GM18870 (cell line): ENCODE data around the gene NBEA.

Source experiments
- ATAC-seq: cut with Tn5 transposase; IDR thresholded peaks from one replicate; pipeline ENCODE4 v1.9.1; 2021; ENCODE audit warnings: moderate library complexity; ENCODE audit not compliant: unreplicated experiment

The NBEA gene

DNA sequence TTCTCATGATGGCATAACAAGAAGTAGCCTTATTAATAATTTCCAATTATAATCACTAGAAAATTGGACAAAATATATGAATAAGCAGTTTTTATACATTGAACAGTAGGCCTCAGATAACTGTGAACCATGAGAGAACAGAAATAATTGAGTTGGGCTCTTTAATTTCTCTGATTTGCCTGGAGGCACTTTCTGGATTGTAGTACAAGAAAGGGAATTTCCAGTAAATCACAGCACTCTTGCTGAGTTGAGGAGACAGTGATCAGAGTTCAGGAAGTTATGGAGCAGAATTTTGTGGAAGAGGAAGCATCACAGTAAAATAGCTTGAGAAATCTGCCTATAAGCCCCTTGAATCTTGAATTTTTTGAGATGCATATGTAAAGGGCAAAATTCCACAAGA lies 318.2 kb downstream of the NBEA start:
- no peak for ATAC-seq

DNA sequence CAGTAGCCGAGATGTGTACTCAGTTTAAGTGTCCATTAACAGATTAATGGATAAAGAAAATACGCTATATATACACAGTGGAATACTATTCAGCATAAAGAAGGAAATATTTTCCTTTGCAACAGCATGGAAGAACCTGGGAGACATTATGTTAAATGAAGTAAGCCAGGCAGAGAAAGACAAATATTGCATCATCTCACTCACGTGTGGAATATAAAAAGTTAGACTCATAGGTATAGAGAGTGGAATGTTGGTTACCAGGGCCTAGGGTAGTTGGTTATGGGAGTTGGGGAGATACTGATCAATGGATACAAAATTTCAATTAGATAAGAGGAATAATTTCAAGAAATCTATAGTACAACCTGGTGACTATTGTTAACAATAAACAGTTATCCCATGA lies 324.3 kb downstream of the NBEA start:
- no peak for ATAC-seq

DNA sequence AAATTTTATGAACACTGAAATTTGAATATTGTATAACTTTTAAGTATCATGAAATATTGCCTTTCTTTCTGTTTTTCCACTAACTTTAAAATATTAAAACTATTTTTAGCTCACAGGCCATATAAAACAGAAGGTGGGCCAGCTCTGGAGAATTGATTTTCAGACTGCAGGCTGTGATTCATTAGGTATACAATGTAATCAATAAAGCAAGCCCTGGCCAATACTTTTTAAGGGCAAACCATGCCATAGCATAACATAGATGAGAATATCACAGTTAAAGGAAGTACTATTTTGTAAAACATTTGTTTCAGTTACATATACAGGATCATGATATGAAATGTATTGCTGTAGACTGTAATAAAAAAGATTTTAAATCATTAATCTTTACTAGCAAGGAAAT lies 336.8 kb downstream of the NBEA start:
- ATAC-seq = no peak

DNA sequence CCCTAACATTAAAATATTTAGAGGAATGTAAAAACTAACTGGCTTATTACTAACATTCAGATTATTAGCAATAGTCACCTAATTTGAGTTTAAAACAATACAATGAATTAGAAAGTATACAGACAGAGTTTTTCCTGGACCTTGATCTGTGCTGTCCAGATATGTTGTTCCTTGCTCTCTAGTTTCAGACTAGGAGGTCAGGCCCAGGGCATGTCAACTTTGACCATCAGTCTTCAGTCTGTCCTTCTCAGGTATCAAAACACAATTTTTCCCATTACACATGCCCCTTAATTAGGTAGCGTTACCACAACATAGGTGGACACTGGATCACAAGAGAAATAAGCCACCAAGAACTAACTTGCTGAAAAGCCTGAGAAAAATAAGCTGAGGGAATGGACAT lies 337.4 kb downstream of the NBEA start:
- ATAC-seq = no peak

DNA sequence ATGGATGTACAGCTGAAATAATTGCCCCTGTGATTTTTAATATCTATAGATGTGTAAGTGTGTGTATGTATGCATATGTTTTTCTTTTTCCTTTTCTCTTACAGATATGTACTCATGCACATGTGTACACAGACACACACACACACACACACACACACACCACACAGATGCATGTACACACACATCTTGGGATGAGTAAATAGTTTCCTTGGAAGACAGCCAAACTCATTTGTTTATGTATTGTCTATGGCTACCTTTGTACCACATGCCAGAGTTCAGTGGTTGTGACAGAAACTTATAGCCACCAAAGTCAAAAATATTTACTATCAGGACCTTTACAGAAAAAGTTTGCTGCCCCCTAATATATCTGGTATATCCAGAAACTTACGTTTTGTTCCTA lies 341.8 kb downstream of the NBEA start:
- ATAC-seq = no peak

DNA sequence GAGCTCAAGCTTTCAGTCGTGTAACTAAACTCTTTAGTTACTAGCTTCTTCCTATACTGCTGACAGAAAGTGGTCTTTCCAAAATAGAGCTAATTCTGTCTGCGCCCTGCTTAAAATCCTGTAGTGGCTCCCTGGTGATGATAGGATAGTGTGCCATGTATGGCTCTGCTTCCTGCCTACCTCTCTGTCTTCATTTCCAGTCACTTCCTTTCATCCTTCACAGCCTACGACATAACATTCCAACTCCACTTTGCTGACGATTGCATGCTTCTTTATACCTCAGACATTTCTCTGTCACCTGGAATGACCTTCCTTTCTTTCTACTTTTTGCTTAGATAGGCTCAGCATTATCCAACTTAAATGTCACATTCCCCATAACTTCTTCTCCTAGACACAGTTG lies 343.6 kb downstream of the NBEA start:
- no peak for ATAC-seq

DNA sequence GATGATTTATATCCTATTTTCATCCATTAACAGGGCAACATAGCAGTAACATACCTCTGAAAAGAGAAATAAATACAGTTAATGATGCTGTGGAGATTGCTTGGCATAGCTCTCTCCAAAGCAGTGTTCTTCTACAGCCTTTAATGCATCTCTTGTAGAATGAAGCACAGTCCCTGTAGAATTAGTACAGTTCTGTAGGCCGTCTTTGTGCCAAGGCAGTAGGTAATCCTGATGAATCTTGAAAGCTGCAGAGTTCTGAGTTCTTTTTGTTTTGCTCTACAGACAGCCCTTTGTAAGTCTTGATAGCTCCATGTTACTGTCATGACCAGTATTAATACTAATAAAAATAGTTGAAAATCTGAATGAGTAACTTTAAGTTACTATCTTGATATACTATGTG lies 350.3 kb downstream of the NBEA start:
- ATAC-seq = no peak

DNA sequence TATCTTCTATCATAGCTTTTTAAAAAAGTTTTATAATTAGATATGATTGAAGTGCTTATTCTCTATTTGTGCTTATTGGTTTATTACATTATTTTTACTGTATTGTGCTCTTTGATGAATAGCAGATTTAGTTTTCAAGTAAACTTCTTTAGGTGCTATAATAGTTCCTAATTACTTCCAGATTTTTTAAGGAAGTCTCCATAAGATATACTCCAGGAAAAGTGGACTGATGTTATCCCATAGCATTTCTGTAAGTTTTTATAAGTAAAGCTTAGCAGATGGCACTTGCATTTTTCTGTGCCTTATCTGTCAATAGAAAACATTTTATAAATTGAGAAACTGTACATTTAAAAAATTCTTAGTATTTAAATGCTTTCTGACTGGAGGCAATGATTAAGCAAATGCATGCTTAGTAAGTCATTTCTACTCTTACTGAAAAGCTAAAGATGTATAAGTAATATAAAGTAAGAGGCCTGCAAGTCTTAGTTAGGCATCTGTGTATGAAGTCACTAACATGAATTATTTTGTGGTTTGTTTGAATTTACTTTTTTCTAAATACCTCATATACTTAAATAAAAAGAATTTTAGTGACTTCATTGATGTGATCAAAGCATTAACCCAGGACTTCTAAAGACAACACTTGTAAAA lies 351.6 kb downstream of the NBEA start:
- ATAC-seq = no peak

DNA sequence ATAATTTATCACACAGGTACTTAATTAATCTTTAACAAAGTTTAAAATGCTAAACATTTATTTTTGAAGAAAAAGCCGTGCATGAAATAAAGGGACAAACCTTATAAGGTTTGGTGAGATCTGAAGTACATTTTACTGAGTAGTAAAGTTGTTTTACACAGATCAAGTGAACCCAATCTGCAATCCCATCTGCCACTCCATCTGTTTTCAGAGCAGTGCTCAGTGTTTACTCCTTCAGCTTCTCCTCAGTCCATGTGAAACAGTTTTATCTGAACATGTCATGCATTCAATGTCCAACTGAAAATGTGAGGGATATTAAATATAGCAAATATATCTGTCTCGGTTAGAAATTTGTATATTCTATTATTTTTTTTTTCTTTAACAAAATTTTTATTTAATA lies 367.6 kb downstream of the NBEA start:
- no peak for ATAC-seq

DNA sequence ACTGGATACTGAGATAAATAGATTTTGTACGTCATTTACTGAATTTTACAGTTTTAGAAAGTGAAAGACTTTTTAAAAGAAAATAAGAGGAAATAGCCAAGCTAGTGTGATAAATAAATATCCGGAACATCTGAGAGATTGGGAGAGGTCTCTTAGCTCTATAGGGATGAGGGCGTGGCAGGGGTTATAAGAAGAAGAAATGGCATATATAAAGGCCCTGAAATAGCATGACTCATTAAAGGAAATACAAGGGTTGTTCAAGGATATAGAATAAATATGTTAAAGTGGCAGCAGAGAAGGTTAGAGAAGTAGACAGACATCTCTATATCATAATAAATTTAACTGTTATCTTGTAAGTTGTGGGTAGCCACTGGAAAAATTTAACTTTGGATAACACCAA lies 390.1 kb downstream of the NBEA start:
- no peak for ATAC-seq

DNA sequence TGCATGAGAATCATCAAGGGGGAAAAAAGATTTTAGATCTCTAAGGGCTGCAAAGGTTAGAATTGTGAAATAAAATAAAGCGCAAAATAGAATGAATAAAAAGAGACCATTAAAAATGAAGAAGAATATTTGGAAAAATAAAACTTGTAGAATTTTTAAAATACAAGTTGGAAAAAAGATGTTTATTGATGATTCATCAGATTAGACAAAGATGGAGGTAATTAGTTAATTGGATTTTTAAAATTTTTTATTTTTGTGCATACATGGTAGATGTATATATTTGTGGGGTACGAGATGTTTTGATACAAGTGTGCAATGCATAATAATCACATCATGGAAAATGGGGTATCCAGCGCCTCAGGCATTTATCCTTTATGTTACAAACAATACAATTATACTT lies 391.1 kb downstream of the NBEA start:
- ATAC-seq = no peak

DNA sequence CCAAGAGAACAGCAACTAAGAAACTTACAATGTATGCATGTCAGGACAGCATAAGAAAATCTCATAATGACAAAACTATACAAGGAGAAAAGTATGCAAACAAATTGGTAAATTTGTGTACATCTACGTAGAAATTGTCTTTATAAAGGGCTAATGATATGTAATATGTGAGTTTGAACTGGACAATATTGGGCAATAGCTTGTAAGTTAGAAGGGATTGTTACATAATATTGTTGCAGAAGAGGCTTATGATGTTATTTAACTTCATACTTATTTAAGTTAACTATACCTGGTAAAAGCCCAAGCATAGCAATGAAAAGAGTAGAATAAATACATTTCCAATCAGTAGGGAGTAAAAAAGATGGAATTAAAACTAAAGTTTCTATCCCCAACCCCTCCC lies 400.4 kb downstream of the NBEA start:
- no peak for ATAC-seq

DNA sequence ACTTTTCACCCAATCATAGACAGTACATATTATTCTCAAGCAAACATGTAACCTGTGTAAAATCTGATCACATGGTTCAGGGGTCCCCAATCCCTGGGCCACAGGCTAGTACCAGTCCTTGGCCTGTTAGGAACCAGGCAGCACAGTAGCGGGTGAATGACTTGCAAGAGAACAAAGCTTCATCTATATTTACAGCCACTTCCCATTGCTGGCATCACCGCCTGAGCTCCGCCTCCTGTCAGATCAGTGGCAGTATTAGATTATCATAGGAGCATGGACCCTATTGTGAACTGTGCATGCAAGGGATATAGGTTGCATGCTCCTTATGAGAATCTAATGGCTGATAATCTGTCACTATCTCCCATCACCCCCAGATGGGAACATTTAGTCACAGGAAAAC lies 401.3 kb downstream of the NBEA start:
- ATAC-seq = no peak

DNA sequence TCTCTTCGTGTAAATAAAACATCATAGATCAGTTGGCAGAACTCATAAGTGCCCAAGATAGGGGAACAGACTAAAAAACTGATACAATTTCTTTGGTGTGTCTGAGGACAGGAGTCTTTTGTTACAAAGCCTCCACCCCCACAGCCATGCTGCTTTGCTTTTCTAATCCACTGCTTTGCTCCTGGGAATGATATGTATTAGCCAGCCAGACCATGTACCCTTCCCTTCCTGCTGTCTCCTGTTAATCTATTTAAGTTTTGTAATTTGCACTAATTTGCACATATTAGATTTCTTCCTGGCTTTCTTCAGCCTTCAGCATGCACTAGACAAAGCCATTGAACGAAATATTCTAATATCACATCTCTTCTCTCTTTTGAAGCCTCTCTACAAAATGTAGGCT lies 403.9 kb downstream of the NBEA start:
- ATAC-seq = no peak

DNA sequence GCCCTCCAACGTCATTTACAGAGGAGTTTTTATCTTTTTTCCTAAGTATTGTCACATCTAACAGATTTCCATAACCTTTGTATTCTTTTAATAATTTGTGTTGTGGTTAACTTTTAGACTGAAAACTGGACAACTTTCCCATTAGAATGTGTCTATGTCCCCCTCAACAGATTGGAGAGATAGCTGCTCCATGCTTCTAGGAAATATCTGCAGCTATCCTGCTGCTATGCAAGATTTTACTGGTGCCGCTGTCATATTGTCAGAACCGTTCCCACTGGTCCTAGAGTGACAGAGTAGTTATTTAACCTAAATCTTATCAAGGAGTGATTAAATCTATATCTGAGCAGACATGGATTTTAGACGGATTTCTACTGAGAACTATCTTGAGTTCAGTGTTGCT lies 404.4 kb downstream of the NBEA start:
- no peak for ATAC-seq

DNA sequence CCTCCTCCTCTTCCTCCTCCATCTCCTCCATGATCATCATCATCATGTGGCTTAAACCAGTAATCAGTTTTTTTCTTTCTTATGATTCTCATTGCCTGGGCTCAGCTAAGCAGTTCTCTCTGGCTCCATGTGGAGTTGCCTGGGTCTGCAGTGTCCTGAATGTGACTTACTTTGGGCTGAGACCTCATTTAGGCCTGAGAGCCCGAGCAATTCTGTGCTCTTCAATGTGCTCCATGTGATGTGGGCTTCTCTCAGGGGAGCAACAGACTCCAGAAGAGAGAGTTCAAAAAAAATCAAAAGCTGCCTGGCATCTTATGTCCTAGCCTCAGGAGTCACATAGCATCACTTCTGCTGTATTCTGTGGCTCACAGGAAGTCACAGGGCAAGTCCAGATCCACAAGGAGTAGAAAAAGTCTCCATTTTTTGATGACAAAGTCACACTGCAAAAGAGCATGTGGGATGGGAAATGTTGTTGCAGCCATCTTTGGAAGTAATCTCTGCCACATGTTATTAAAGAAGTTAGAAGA lies 405.7 kb downstream of the NBEA start:
- ATAC-seq = no peak

DNA sequence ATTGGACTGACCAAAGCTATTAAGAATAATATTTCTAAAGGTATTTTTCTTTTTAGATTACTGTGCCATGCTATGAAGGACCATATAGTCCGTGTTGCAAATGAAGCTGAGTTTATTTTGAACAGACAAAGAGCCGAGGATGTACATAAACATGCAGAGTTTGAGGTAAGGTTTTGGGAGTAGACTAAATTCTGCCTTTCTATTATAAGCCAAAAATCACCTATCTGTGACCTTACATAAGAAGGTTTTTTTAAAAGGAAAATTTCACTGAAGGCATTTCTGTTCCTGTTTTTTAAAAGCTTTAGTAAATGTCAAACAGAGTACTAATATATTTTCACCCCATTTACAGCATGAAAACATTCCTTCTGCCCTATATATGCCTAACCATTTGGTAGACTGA lies 407.0 kb downstream of the NBEA start:
- peak; percentile 10 for ATAC-seq

DNA sequence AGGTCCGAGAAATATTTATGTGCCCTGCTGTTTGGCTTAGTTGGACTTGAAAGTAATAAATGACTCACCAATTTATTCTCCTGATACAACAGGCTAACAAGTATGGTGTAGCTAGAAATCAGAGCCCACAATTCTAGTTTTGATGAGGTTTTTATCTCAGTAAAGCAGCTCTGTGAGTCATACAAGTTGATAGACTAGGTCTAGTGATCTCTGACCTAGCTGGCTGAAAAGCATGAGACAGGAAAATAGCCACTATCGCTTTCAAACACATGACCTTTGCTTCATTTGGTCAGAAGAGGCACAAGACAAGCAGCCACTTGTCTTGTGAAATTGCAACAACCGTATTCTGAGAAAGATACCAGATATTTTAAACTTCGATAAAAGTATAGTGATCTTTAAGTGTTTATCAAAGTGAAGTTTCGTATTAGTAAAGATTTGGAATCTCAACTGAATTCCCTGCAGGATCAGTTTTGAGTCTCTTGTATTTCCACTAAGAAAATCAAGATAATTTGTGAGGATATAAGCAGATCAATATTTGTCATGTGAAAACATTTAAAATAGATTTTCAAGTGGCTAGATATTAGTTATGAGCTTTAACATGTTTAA lies 407.7 kb downstream of the NBEA start:
- ATAC-seq = peak; percentile 80

DNA sequence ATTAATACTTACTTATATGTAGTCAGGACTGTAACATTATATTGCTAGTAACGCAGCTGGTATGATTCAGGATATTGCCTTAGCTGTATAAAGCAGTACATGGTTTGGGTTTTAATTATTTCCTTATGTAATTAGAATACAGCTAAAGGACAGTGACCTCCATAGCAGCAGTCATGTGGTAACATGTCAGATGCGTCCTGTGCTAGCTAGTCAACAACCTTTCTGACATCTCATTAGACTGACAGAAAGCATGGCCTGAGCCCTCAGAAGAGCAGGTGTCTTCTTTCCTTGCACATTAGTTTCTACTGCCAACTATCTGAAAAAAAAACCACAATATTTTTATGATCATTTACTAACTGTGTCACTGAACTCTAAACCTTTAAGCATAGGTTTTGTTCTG lies 412.2 kb downstream of the NBEA start:
- ATAC-seq = no peak

DNA sequence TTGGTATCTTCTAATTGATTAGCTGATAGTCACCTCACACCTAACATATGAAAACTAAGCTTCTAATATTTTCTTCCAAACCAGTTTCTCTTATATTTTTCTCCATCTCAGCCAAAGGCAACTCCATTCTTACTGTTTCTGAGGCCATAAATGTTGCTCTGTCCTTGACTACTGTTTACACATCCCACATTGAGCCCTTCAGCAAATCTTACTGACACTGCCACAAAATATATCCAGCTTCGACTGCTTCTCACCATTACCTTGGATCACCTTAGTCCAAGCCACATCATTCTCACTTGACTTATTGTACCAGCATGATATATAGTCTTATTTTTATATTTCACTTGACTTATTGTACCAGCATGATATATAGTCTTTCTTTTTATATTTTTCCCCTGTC lies 412.8 kb downstream of the NBEA start:
- ATAC-seq = no peak

DNA sequence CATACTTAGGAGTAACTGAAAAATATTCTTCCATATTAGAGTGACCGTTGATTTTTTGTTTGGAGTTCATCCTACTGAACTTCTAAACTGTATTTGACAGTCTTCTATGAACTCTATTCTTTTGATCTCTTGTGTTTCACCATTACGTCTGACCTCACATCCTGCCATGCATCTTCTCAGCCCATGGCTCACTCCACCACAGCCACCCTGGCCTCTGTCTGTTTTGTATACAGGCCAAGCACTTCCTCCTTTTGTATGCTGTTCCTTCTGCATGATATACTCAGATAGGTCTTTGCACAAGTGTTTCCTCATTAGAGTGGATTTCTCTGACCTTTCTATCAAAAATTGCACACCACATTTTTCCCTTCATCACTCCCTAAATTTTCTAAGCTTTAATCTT lies 414.5 kb downstream of the NBEA start:
- no peak for ATAC-seq

DNA sequence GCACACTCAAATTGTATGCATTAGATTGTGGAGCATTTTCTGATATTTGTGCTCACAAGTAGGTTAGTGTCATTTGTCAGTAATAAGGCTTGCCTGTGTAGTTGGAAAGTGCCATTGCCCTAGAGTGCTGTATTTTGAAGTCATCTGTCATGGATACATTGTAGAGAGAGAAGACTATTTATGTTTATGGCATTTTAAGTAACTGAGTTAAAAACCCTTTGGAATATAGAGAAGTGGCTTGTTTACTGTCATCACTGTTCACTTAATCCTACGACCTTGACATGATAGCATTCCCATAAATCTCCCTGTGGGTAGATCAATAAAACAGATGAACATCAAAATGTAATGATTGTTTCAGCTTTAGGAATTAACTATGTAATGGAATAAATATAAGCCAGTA lies 423.8 kb downstream of the NBEA start:
- ATAC-seq = no peak

DNA sequence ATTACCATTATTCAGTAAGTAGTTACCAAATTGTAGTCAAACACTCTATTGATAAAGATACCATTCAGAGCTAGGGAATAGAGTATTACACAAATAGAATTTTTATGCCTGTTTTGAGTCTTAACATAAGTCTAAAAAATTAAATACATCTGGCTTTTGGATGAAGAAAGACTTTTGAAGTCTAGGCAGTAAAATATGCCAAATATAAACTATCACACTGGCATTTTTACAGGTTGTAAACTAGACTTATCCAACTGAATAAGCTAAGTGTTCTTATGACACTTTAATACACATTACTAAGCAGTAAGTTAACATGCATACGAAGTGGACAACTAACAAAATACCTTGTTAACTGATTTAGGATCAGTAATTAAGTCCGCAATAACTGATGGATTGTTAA lies 425.5 kb downstream of the NBEA start:
- ATAC-seq = no peak
